GM23248 (cell line): ENCODE measurements around the gene ADGRL3.
"Not testable (repeated sequence)": the region's sequence is repeated elsewhere in the genome, so short reads cannot be mapped to it uniquely, and the experiment has no call there.

ENCODE experiments used
- EZH2 ChIP-seq: fragments of 200-600 bp; sonication (generic); IDR thresholded peaks from 2 replicates; pipeline ENCODE4 v1.6.1; 2018; ENCODE audit warnings: antibody characterized with exemption, mild to moderate bottlenecking; ENCODE audit not compliant: insufficient read depth, poor library complexity, severe bottlenecking
- EZH2phosphoT487 ChIP-seq: fragments of 200-600 bp; sonication (generic); IDR thresholded peaks from 2 replicates; pipeline ENCODE4 v1.6.1; 2018; ENCODE audit warnings: antibody characterized with exemption, moderate library complexity, mild to moderate bottlenecking, low read depth; ENCODE audit not compliant: insufficient read depth

- not testable (repeated sequence) for TF ChIP-seq EZH2, EZH2phosphoT487
Measured at GRCh38 chr4:61764090-61764489, 564.0 kb downstream of the ADGRL3 start.
